Left lobe of liver (tissue), 2 donors: Measurements from ENCODE around the gene AMY1B. TPM values are rescaled to one million over a fixed set of nuclear protein-coding genes. Genes with fewer than 3 reads are reported as not detected.
A peak's percentile ranks its signal among the peaks of the same experiment; 100 is the strongest.
"Not testable (repeated sequence)": the region's sequence is repeated elsewhere in the genome, so short reads cannot be mapped to it uniquely, and the experiment has no call there.

Source experiments
- ATAC-seq: fragments of 200-7000 bp; cut with Tn5 transposase; one replicate; pipeline ENCODE4 v1.9.1; 2020; ENCODE audit warnings: mild to moderate bottlenecking, moderate library complexity
- DNase-seq: peaks from one replicate; pipeline ENCODE4 v3.0.0-alpha.2; 2020; ENCODE audit warnings: low spot score
- total RNA-seq: library from RNA; stranded (reverse); gene quantifications from one replicate; pipeline ENCODE4 v1.2.1, GENCODE V29; 2021
- donor health status: DM: no; HTN: no; CAD: no; lungs with moderate emphysema.
- donor health status: DM: no; HTN: yes; CAD: no.

Gene AMY1B
- not detected for total RNA-seq

- ATAC-seq, DNase-seq: not testable (repeated sequence)
These were observed at the start of gene AMY1B for GRCh38 chr1:103696110-103696509. Gene AMY1B, minus strand, starts transcription at chr1:103696210. Its CDS starts 571 bp downstream, at chr1:103695639.

DNA sequence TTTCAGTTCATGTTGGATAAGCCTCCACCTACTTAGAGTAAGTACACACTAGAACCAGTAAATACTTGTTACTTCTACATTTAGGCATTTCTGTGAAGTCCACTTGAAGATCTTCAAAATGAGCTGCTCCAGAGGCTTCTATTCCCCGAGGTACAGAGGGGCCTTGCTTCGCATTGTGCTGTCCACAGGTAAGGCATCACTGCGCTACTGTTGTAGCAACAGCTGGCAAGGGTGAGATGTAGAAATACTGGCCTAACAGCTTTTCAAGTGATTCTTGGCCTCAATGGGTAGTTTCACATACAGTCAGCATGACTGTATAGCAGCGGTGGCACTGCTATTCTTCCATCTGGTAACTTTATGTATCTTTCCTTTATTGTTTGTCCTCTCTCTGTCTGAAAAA lies 49.0 kb upstream of the AMY1B start:
- DNase-seq, ATAC-seq: not testable (repeated sequence)

- not testable (repeated sequence) for ATAC-seq, DNase-seq
These were observed 48.4 kb upstream of the AMY1B start for GRCh38 chr1:103744449-103744848.

GRCh38 chr1:103738031-103738430 lies 42.0 kb upstream of the AMY1B start:
- ATAC-seq, DNase-seq: not testable (repeated sequence)

GRCh38 chr1:103735334-103735733 lies 39.3 kb upstream of the AMY1B start:
- not testable (repeated sequence) for ATAC-seq, DNase-seq

DNA sequence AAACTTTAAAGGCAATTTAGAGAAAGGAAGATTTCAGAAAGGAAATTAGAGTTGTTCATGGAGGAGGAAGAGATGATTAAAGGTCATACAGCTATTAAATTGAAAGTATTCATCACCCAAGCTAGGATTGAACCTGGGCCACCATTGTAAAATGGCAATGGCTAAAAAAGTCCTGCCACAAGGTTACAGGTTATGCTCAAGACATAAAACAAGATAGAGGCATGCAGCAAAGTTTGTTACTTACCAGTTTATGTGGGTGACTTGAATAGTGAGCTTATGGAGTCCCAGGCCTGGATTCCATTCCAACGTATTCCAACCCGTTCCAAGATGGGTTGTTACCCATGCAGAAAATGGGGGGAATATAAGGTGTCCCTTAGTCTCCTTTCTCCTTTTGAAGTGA lies 25.5 kb upstream of the AMY1B start:
- not testable (repeated sequence) for DNase-seq, ATAC-seq

GRCh38 chr1:103717404-103717803 lies 21.4 kb upstream of the AMY1B start:
- DNase-seq = peak; percentile 1
- not testable (repeated sequence) for ATAC-seq

GRCh38 chr1:103710381-103710780 lies 14.4 kb upstream of the AMY1B start:
- not testable (repeated sequence) for DNase-seq, ATAC-seq

GRCh38 chr1:103707670-103708069 lies 11.7 kb upstream of the AMY1B start:
- not testable (repeated sequence) for DNase-seq, ATAC-seq

DNA sequence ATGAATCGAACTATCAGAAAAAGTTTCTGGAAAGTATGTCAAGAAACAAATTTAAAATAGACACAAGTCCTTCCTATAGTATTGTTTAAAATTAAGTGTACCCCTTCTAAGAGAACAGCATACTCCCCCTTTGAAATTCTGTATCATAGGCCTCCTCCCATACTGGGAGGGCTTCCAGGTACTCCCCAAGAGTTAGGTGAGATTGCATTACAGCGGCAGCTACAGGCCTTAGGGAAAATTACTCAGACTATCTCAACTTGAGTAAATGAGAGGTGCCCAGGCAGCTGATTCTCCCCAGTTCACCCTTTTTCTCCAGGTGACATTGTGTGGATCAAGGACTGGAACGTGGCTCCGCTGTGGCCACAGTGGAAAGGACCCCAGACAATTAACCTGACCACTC lies 5.2 kb upstream of the AMY1B start:
- not testable (repeated sequence) for ATAC-seq, DNase-seq

GRCh38 chr1:103700669-103701068 lies 4.7 kb upstream of the AMY1B start:
- DNase-seq, ATAC-seq: not testable (repeated sequence)

GRCh38 chr1:103697430-103697829 lies 1.4 kb upstream of the AMY1B start:
- ATAC-seq, DNase-seq: not testable (repeated sequence)

DNA sequence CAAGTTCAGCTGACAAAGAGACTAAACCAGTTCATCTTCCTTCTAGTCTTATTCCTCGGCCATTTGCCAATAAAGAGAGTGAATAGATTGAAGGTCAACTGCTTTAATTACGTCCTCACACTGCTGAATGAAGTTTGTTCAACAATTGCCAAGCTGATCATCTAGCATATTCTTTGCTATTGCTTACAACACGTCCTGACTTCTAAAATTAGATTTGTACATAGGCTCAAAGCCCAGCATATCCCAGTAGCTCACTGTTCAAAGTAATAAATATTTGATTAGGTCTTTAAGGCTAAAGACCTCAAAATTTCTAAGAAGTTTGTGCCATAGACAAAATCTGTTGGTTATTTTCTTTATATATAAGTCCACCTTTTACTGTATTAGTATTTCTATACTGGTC lies 19.7 kb downstream of the AMY1B start:
- not testable (repeated sequence) for ATAC-seq, DNase-seq

DNA sequence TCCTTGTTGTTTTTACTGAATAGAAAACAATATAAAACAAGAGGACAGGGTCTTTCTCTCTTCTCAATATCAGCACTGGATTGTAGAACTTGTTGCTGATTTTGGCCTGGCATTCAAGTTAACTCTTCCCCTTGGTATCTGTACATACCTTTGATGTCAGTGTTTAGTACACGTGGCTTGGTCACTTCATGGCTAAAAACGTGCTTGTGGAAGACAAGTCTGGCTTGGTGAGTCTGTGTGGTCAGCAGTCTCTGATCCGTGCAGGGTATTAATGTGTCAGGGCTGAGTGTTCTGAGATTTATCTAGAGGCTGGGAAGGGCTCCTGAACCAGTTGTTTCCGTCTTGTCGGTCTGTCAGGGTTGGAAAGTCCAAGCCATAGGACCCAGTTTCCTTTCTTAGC lies 40.5 kb downstream of the AMY1B start, which contains the start of gene AMY1A:
Gene AMY1A (plus strand): TSS at position 301 of the 400 bp plus-strand sequence. CDS start 571 bp downstream, outside the sequence.
- not testable (repeated sequence) for DNase-seq, ATAC-seq

- DNase-seq, ATAC-seq: not testable (repeated sequence)
These were observed 41.9 kb downstream of the AMY1B start for GRCh38 chr1:103654133-103654532.

GRCh38 chr1:103650889-103651288 lies 45.1 kb downstream of the AMY1B start:
- not testable (repeated sequence) for ATAC-seq, DNase-seq

DNA sequence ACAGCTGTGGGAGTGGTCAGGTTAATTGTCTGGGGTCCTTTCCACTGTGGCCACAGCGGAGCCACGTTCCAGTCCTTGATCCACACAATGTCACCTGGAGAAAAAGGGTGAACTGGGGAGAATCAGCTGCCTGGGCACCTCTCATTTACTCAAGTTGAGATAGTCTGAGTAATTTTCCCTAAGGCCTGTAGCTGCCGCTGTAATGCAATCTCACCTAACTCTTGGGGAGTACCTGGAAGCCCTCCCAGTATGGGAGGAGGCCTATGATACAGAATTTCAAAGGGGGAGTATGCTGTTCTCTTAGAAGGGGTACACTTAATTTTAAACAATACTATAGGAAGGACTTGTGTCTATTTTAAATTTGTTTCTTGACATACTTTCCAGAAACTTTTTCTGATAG lies 45.7 kb downstream of the AMY1B start:
- ATAC-seq, DNase-seq: not testable (repeated sequence)

GRCh38 chr1:103643908-103644307 lies 52.1 kb downstream of the AMY1B start:
- not testable (repeated sequence) for ATAC-seq, DNase-seq

- not testable (repeated sequence) for ATAC-seq, DNase-seq
These were observed 54.8 kb downstream of the AMY1B start for GRCh38 chr1:103641194-103641593.
